ENCODE data around the gene NEDD4L. TPM values are rescaled to one million over a fixed set of nuclear protein-coding genes. Genes with fewer than 3 reads are reported as not detected.

Gene NEDD4L
- total RNA-seq, 1 donor from 2014 or later: 209 TPM

GRCh38 chr18:58351776-58352175 is 307.8 kb downstream of the NEDD4L start:
- DNase-seq: no peak
- Mint-ChIP-seq H3K36me3 (ENCODE audit: unreplicated experiment) (no peaks in the 10 kb centered on the region), H3K27ac (ENCODE audit: unreplicated experiment) (no peak overlapping the region), H3K4me1 (ENCODE audit: low read depth, unreplicated experiment) (no peaks in the 10 kb centered on the region), H3K9me3 (ENCODE audit: unreplicated experiment) (peaks cover 5% of the 10 kb centered on the region), H3K27me3 (ENCODE audit: unreplicated experiment) (peaks cover 2% of the 10 kb centered on the region), H3K4me3 (ENCODE audit: unreplicated experiment) (no peak overlapping the region)
- no peak for TF ChIP-seq CTCF (IDR thresholded peaks at IDR 0.05; ENCODE audit: partially characterized antibody, unreplicated experiment)

GRCh38 chr18:58353581-58353980 is 309.6 kb downstream of the NEDD4L start:
- H3K36me3 Mint-ChIP-seq (ENCODE audit: unreplicated experiment): no peaks in the 10 kb centered on the region
- H3K27ac Mint-ChIP-seq (ENCODE audit: unreplicated experiment): no peak overlapping the region
- no peak for TF ChIP-seq CTCF (IDR thresholded peaks at IDR 0.05; ENCODE audit: partially characterized antibody, unreplicated experiment)
- no peak overlapping the region for H3K4me3 Mint-ChIP-seq (ENCODE audit: unreplicated experiment)
- H3K9me3 Mint-ChIP-seq (ENCODE audit: unreplicated experiment): peaks cover 7% of the 10 kb centered on the region
- H3K27me3 Mint-ChIP-seq (ENCODE audit: unreplicated experiment): peaks cover 2% of the 10 kb centered on the region
- no peaks in the 10 kb centered on the region for H3K4me1 Mint-ChIP-seq (ENCODE audit: low read depth, unreplicated experiment)
- DNase-seq: no peak

GRCh38 chr18:58354051-58354450 is 310.0 kb downstream of the NEDD4L start:
- DNase-seq: no peak
- Mint-ChIP-seq H3K27ac (ENCODE audit: unreplicated experiment) (no peak overlapping the region), H3K9me3 (ENCODE audit: unreplicated experiment) (peaks cover 7% of the 10 kb centered on the region), H3K27me3 (ENCODE audit: unreplicated experiment) (peaks cover 2% of the 10 kb centered on the region), H3K36me3 (ENCODE audit: unreplicated experiment) (no peaks in the 10 kb centered on the region), H3K4me3 (ENCODE audit: unreplicated experiment) (no peak overlapping the region), H3K4me1 (ENCODE audit: low read depth, unreplicated experiment) (no peaks in the 10 kb centered on the region)
- no peak for TF ChIP-seq CTCF (IDR thresholded peaks at IDR 0.05; ENCODE audit: partially characterized antibody, unreplicated experiment)

GRCh38 chr18:58354791-58355190 is 310.8 kb downstream of the NEDD4L start:
- Mint-ChIP-seq H3K36me3 (ENCODE audit: unreplicated experiment) (no peaks in the 10 kb centered on the region), H3K4me1 (ENCODE audit: low read depth, unreplicated experiment) (no peaks in the 10 kb centered on the region), H3K27ac (ENCODE audit: unreplicated experiment) (no peak overlapping the region), H3K4me3 (ENCODE audit: unreplicated experiment) (no peak overlapping the region), H3K27me3 (ENCODE audit: unreplicated experiment) (peaks cover 2% of the 10 kb centered on the region), H3K9me3 (ENCODE audit: unreplicated experiment) (peaks cover 7% of the 10 kb centered on the region)
- no peak for TF ChIP-seq CTCF (IDR thresholded peaks at IDR 0.05; ENCODE audit: partially characterized antibody, unreplicated experiment)
- DNase-seq: no peak

- DNase-seq: no peak
- Mint-ChIP-seq H3K4me3 (ENCODE audit: unreplicated experiment) (no peak overlapping the region), H3K36me3 (ENCODE audit: unreplicated experiment) (no peaks in the 10 kb centered on the region), H3K4me1 (ENCODE audit: low read depth, unreplicated experiment) (no peaks in the 10 kb centered on the region), H3K9me3 (ENCODE audit: unreplicated experiment) (peaks cover 7% of the 10 kb centered on the region), H3K27me3 (ENCODE audit: unreplicated experiment) (peaks cover 2% of the 10 kb centered on the region), H3K27ac (ENCODE audit: unreplicated experiment) (no peak overlapping the region)
- no peak for TF ChIP-seq CTCF (IDR thresholded peaks at IDR 0.05; ENCODE audit: partially characterized antibody, unreplicated experiment)
These were observed 311.2 kb downstream of the NEDD4L start for GRCh38 chr18:58355243-58355642.
